ENCODE results near the gene GINS1. TPM values are rescaled to one million over a fixed set of nuclear protein-coding genes. Genes with fewer than 3 reads are reported as not detected.

The GINS1 gene
- total RNA-seq, 1 experiment from 2014 or later: 30.4 TPM

GRCh38 chr20:25439328-25439727, 31.9 kb downstream of the GINS1 start:
- ChIA-PET CTCF (no interaction called here), POLR2A (no interaction called here), RAD21 (ENCODE audit: low non-redundant PET in 1 of 2, low total read pairs in 2 of 2, uncharacterized antibody in 2 of 2, unreplicated experiment in 2 of 2) (no interaction called here)
- H3K9me3 ChIP-seq (ENCODE audit: control insufficient read depth in 1 of 2, insufficient read depth in 1 of 2, low read depth in 1 of 2, low read length in 2 of 2): no peaks in the 10 kb centered on the region
- no peaks in the 10 kb centered on the region for H4K20me1 ChIP-seq (ENCODE audit: insufficient read depth)
- no TSS peak for BruUV-seq (replicated peaks)
- no peaks in the 10 kb centered on the region for H3K27me3 ChIP-seq (ENCODE audit: insufficient read depth, low read length)
- peaks cover 8 to 13% of the 10 kb centered on the region in 2 experiments; a peak in 3 of 4 replicates for H3K4me1 ChIP-seq (ENCODE audit: control insufficient read depth in 1 of 2, insufficient read depth in 2 of 2, low read length in 2 of 2)
- no peak overlapping the region for H3K27ac ChIP-seq (ENCODE audit: low read depth, low read length)
- TF ChIP-seq ZBTB33 (IDR thresholded peaks at IDR 0.05; ENCODE audit: extremely low read depth, insufficient replicate concordance, low read length) (no peak), POLR2A (IDR thresholded peaks at IDR 0.05; ENCODE audit: borderline replicate concordance, extremely low read depth, insufficient read depth, insufficient read length) (no peak), EGR1 (IDR thresholded peaks at IDR 0.05; ENCODE audit: low read depth) (no peak), ZNF274 (IDR thresholded peaks at IDR 0.05; ENCODE audit: low read depth, low read length) (no peak), JUND (IDR thresholded peaks at IDR 0.05) (no peak), RAD21 (IDR thresholded peaks at IDR 0.05; ENCODE audit: low read depth) (no peak), TCF7L2 (IDR thresholded peaks at IDR 0.05; ENCODE audit: borderline replicate concordance, extremely low read depth, insufficient read depth, insufficient read length) (no peak), FOSL1 (IDR thresholded peaks at IDR 0.05; ENCODE audit: low read depth) (no peak), EZH2phosphoT487 (IDR thresholded peaks at IDR 0.05; ENCODE audit: borderline replicate concordance) (no peak)
- H3K4me2 ChIP-seq (ENCODE audit: low read length): no peak overlapping the region
- H3K9me2 ChIP-seq (ENCODE audit: insufficient read depth): no peaks in the 10 kb centered on the region
- H3K79me2 ChIP-seq (ENCODE audit: insufficient read depth, low read length): peaks cover 7% of the 10 kb centered on the region
- ATAC-seq (no peak), DNase-seq (ENCODE audit: low read depth, low spot score) (no peak)
- H2AFZ ChIP-seq (ENCODE audit: low read depth, low read length, poor library complexity, severe bottlenecking): no peak overlapping the region
- intact Hi-C loops (cut with micrococcal nuclease): no loop called here
- no peak overlapping the region for H3K4me3 ChIP-seq (replicated peaks in 1 of 2; ENCODE audit: low read depth in 1 of 2, low read length in 2 of 2)
- H3K36me3 ChIP-seq (ENCODE audit: control insufficient read depth in 1 of 2, insufficient read depth in 2 of 2, low read length in 2 of 2): peaks cover 19 to 30% of the 10 kb centered on the region in 2 experiments; a peak in 3 of 4 replicates
- H3K9ac ChIP-seq (ENCODE audit: low read length): no peak overlapping the region

GRCh38 chr20:25444556-25444955, 37.1 kb downstream of the GINS1 start:
- no peaks in the 10 kb centered on the region for H3K9me2 ChIP-seq (ENCODE audit: insufficient read depth)
- intact Hi-C loops (cut with micrococcal nuclease): no loop called here
- DNase-seq (ENCODE audit: low read depth, low spot score) (no peak), ATAC-seq (no peak)
- CTCF ChIA-PET: no interaction called here
- H3K9me3 ChIP-seq (ENCODE audit: control insufficient read depth in 1 of 2, insufficient read depth in 1 of 2, low read depth in 1 of 2, low read length in 2 of 2): no peaks in the 10 kb centered on the region
- RAD21 ChIA-PET (ENCODE audit: low non-redundant PET in 1 of 2, low total read pairs in 2 of 2, uncharacterized antibody in 2 of 2, unreplicated experiment in 2 of 2): no interaction called here
- H3K4me2 ChIP-seq (ENCODE audit: low read length): no peak overlapping the region
- H3K9ac ChIP-seq (ENCODE audit: low read length): no peak overlapping the region
- no peak overlapping the region for H3K27ac ChIP-seq (ENCODE audit: low read depth, low read length)
- no TSS peak for BruUV-seq (replicated peaks)
- no peaks in the 10 kb centered on the region for H3K79me2 ChIP-seq (ENCODE audit: insufficient read depth, low read length)
- no peaks in the 10 kb centered on the region for H4K20me1 ChIP-seq (ENCODE audit: insufficient read depth)
- POLR2A ChIA-PET: no interaction called here
- no peaks in the 10 kb centered on the region for H3K4me1 ChIP-seq (ENCODE audit: control insufficient read depth in 1 of 2, insufficient read depth in 2 of 2, low read length in 2 of 2)
- peaks cover 34 to 38% of the 10 kb centered on the region in 2 experiments; a peak in 3 of 4 replicates for H3K36me3 ChIP-seq (ENCODE audit: control insufficient read depth in 1 of 2, insufficient read depth in 2 of 2, low read length in 2 of 2)
- TF ChIP-seq CBX3 (IDR thresholded peaks at IDR 0.05; ENCODE audit: low read depth) (no peak), SP1 (IDR thresholded peaks at IDR 0.05; ENCODE audit: low read depth) (no peak), ZFX (IDR thresholded peaks at IDR 0.05) (no peak), YY1 (IDR thresholded peaks at IDR 0.05; ENCODE audit: extremely low read depth, insufficient replicate concordance, low read depth, low read length) (no peak), EZH2phosphoT487 (IDR thresholded peaks at IDR 0.05; ENCODE audit: borderline replicate concordance) (no peak), EZH2 (IDR thresholded peaks at IDR 0.05) (no peak)
- H3K27me3 ChIP-seq (ENCODE audit: insufficient read depth, low read length): no peaks in the 10 kb centered on the region
- no peak overlapping the region for H2AFZ ChIP-seq (ENCODE audit: low read depth, low read length, poor library complexity, severe bottlenecking)
- no peak overlapping the region for H3K4me3 ChIP-seq (replicated peaks in 1 of 2; ENCODE audit: low read depth in 1 of 2, low read length in 2 of 2)

All from HCT116 (cell line).